ENCODE data around the gene IGFL3. TPM values are rescaled to one million over a fixed set of nuclear protein-coding genes. Genes with fewer than 3 reads are reported as not detected.
"Not testable (repeated sequence)": the region's sequence is repeated elsewhere in the genome, so short reads cannot be mapped to it uniquely, and the experiment has no call there.

Gene IGFL3
- 0.98 TPM for polyA plus RNA-seq (2013, experiment 1 of 2; ENCODE audit: insufficient read length)
- 1.2 TPM for polyA plus RNA-seq (2013, experiment 2 of 2; ENCODE audit: insufficient read length)

- DNase-seq: peak; percentile 55
These were observed at the start of gene IGFL3 for GRCh38 chr19:46124638-46125115. Gene IGFL3, minus strand, starts transcription at chr19:46124688. Its CDS starts 39 bp downstream, at chr19:46124649.

GRCh38 chr19:46173886-46174480 is 49.5 kb upstream of the IGFL3 start:
- DNase-seq: no peak

DNA sequence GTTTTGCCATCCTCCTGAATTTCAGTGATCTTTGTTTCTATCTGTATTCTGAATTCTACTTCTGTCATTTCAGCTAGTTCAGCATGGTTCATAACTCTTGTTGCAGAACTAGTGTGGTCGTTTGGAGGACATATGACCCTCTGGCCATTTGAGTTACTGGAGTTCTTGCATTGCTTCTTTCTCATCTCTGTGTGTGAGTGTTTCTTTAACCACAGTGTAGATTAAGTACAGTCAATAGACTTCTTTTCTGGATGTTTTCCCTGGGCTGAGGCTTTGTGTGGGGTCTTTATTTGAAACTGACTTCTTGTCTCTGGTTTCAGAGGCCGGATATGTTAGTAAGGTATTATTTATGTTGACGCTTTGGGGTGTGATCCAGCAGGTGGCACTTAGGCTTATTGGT is 38.2 kb upstream of the IGFL3 start:
- DNase-seq: no peak

DNA sequence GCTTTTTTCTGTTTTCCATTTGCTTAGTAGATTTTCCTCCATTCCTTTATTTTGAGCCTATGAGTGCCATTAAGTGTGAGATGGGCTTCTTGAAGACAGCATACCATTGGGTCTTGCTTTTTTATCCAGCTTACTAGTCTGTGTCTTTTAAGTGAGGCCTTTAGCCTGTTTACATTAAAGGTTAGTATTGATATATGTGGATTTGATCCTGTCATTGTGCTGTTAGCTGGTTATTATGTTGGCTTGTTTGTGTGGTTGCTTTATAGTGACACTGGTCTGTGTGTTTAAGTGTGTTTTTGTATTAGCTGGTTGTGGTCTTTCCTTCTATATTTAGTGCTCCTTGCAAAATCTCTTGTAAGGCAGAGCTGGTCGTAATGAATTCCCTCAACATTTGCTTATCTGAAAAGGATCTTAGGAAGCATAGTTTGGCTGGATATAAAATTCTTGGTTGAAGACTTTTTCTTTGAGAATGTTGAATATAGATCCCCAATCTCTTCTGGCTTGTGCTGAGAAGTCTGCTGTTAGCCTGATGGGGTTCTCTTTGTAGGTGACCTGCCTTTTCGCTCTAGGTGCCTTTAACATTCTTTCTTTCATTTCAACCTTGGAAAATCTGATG is 37.3 kb upstream of the IGFL3 start:
- DNase-seq: not testable (repeated sequence)

DNA sequence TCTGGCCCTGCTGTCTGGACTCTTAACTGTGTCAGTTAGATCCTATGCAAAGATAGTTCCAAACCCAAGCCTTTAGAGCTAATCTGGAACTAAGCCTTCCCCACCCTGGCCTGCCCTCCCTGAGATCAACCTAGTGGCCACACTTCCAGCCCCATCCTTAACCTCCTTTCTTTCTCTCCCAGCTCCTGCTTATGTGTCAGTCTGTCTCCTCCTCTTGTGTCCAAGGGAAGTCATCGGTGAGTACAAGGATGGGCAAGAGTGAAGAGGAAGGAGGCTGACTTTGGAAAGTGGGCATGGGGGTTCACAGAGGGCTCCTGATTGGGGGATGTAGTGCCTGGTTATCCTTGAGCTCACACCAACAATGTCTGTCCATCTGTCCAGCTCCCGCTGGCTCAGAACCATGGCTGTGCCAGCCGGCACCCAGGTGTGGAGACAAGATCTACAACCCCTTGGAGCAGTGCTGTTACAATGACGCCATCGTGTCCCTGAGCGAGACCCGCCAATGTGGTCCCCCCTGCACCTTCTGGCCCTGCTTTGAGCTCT is 35.8 kb upstream of the IGFL3 start:
- no peak for DNase-seq

- no peak for DNase-seq
These were observed 35.1 kb upstream of the IGFL3 start for GRCh38 chr19:46159418-46160232.

- DNase-seq: no peak
These were observed 30.7 kb upstream of the IGFL3 start for GRCh38 chr19:46155237-46155636.

DNA sequence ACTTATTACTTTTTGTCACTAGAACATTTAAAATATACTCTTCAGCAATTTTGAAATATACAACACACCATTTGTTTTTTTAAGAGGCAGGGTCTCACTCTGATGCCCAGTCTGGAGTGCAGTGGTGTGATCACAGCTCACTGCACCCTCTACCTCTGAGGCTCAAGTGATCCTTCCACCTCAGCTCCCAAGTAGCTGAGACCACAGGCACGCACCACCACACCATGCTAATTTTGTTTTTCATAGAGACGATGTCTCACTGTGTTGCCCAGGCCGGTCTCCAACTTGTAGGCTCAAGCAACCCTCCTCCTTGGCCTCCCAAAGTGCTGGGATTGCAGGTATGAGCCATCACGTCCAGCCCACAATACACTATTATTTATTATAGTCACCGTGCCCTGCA is 26.1 kb upstream of the IGFL3 start:
- DNase-seq: no peak

- no peak for DNase-seq
These were observed 23.4 kb upstream of the IGFL3 start, which contains the start of gene IGFL2 for GRCh38 chr19:46147791-46148288. Gene IGFL2, plus strand, starts transcription at chr19:46148238. Its CDS starts 41 bp downstream, at chr19:46148279.

GRCh38 chr19:46147166-46147740 is 22.8 kb upstream of the IGFL3 start:
- no peak for DNase-seq

DNA sequence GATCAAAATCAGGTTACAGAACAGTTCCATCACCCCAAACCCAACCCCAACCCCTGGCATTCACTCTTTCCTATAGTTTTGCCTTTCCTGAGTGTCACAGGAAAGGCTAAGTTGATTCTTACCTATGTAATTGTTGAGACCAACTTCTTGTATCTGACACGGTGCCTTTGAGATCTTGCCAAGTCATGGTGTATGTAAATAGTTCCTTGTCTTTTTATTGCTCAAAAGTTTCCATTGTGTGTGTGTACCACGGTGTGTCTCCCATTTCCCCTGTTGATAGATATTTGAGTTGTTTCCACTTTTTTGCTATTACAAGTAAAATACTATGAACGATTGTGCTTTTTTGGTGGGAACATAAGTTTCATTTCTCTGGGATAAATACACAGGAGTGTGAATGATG is 20.3 kb upstream of the IGFL3 start:
- no peak for DNase-seq

DNA sequence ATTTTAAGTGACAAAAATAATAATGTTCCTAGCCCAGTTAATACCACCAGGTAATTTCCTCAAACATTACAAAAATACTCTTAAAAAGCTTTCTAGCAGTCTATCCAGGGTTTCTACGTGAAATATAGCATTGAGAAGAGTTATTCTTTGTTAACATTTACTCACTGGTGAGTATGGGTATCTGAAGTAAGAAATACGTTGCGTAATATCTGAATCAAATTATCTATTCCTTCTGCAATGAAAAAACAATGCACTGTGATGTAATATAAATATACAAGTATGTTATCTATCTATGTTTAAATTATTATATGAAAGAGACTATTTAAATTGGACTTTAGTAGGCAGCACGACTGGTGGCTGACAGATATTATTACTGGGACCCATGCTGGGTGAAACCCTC is 17.8 kb upstream of the IGFL3 start:
- no peak for DNase-seq

DNA sequence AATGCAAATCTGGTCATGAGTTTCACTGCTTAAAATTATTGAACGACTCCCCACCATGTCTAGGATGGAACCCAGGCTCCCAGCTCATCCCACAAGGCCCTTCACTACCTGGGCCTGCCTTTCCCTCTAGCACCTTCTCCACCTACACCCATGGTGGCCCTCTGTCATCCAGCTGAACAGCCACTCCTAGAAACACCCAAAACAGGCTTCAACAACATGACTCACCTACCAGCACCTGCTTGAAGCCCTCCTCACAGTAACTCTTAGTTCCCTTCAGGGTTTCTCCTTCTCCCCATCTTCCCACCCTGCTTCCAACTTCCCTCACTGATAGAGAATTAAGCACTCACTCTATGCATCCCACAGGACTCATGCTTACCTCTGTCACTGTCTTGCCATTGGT is 16.9 kb upstream of the IGFL3 start:
- DNase-seq: no peak

- no peak for DNase-seq
These were observed 13.5 kb upstream of the IGFL3 start for GRCh38 chr19:46137915-46138473.

DNA sequence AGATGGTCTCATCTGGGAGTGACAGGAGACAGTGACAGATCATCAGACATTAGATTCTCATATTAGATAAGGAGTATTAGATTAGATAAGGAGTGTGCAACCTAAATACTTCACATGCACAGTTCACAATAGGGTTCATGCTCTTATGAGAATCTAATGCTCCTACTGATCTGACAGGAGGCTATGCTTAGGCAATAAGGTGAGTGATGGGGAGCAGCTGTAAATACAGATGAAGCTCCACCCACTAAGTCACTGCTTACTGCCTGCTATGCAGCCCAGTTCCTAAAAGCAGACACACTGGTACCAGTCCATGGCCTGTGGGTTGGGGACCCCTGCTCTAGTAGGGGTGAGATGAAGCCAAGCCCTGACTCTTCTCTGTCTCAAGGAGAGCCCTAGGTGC is 10.0 kb upstream of the IGFL3 start:
- DNase-seq: peak; percentile 37

DNA sequence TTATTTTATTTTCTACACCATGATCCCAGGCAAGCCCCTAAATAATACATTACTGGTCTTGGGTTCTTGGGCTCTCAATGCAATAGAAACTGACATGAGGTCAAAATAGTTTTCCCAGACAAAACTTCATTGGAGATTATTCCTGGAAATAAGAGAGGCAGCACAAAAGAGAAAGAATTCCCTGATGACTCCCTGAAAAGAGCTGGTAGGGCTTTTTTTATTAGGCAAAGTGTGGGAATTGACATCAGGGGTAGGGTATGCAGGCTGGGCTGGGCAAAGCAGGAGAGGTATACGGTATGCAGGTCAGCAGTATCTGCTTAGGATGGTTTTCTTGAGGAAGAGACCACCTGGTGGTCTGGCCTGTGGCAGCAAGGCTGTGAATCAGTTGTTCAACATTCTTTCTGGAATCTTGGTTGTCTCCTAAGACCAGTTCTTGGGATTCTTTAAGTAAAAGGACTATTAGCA is 9.3 kb upstream of the IGFL3 start:
- DNase-seq: peak; percentile 57

DNA sequence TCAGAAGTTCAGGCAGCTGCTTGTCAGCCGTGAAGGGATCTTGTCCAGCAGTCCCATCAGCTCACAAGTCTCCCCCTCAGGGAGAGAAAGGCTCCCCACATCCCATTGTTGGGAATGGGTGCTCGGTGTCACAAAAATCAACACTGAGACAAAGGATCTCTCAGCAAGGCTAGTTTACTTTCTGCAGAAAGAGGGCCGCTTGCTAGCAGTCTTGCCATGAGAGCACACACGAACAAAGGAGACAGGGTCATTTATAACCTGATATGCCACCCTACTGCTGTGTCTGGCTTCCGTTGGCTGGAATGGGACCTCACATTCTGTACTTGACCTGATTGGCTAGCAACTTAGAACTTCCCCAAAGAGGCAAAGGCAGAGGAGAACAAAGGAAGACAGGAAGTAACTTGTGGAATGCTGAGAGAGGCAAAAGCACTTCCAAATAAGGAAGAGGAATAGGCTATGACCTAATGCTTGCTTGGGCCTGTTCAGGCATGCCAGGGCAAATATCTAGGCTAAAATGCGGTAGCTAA is 8.7 kb upstream of the IGFL3 start:
- peak; percentile 99 for DNase-seq

GRCh38 chr19:46132508-46133100 is 8.1 kb upstream of the IGFL3 start:
- no peak for DNase-seq

DNA sequence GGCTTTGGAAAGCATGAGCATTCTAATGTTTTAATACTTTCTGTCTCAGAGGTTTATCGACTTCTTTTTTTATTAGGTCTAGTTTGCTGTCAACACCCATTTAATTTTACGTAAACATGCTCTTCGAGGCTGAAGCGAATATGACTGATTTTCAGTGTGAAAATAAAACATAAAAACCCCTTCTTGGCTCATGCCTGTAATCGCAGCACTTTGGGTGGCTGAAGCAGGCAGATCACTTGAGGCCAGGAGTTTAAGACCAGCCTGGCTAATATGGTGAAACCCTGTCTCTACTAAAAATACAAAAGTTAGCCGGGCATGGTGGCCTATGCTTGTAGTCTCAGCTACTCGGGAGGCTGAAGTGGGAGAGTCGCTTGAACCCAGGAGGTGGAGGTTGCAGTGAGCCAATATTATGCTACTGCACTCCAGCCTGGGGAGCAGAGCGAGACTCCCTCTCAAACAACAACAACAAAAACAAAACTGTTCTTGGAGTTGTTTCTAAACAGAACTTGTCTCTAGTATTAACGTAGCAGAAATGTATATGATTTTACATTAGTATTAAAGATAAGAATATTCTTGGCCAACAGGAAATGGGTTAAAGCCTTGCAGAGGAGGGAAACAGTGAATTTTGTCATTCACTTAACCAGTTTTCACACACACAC is 7.1 kb upstream of the IGFL3 start:
- DNase-seq: no peak

DNA sequence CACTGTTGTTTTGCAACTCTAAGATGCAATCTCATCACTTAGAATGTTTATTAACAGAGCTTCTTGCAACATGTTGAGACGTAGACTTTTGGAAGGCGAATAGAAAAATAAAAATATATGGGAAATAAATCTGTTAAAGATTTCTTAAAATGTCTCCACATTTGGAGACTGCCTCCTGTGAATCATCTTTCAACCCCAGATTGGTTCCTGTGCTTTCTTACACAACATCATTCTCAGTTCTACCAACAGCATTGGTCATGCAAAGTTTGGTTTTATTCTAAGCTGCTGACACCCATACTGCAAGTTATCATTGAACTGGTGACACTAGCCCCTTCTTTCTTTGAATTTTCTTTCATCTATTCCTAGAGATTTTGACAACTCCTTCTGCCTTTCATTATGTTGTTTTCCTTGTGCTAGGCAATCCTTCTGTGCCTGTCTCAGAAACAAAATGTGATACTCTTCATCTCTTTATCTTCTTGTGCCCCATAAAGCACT is 1.6 kb upstream of the IGFL3 start:
- DNase-seq: no peak

GRCh38 chr19:46125447-46125846 is 959 bp upstream of the IGFL3 start:
- no peak for DNase-seq

Data from fibroblast of skin of abdomen (primary cell).